Suprapubic skin (tissue), 4 donors: ENCODE results near the gene CEP83. TPM values are rescaled to one million over a fixed set of nuclear protein-coding genes. Genes with fewer than 3 reads are reported as not detected.

Experiments used
- DNase-seq, 2 donors: peaks; one replicate each; pipeline ENCODE4 v3.0.0-alpha.2; 2019; ENCODE audit warnings: low spot score in 2 of 2
- H3K27ac ChIP-seq: fragments of 200-600 bp; sonication (generic); one replicate; pipeline ENCODE4 v1.5.1; 2019
- H3K27me3 ChIP-seq: fragments of 200-600 bp; sonication (generic); one replicate; pipeline ENCODE4 v1.5.1; 2019
- H3K36me3 ChIP-seq: fragments of 200-600 bp; sonication (generic); one replicate; pipeline ENCODE4 v1.5.1; 2019
- H3K4me1 ChIP-seq: fragments of 200-600 bp; sonication (generic); one replicate; pipeline ENCODE4 v1.5.1; 2019
- H3K4me3 ChIP-seq: fragments of 200-600 bp; sonication (generic); one replicate; pipeline ENCODE4 v1.5.1; 2019; ENCODE audit warnings: mild to moderate bottlenecking
- H3K9me3 ChIP-seq: fragments of 200-600 bp; sonication (generic); one replicate; pipeline ENCODE4 v1.5.1; 2019
- CTCF ChIP-seq, 2 donors: fragments of 200-600 bp in 1 of 2; fragments of 450-650 bp in 1 of 2; sonication (generic) in 1 of 2; IDR thresholded peaks; one replicate each; pipeline ENCODE4 v1.5.1; 2016 to 2019; ENCODE audit warnings: antibody characterized with exemption in 2 of 2, mild to moderate bottlenecking in 1 of 2, moderate library complexity in 1 of 2
- EP300 ChIP-seq: sonication (generic); formaldehyde crosslinking; IDR thresholded peaks from one replicate; pipeline ENCODE4 v1.6.1; 2017; ENCODE audit warnings: antibody characterized with exemption
- POLR2A ChIP-seq, 2 donors: fragments of 450-650 bp; IDR thresholded peaks; one replicate each; pipeline ENCODE4 v1.6.1; 2017; ENCODE audit warnings: antibody characterized with exemption in 2 of 2, mild to moderate bottlenecking in 2 of 2, moderate library complexity in 2 of 2
- POLR2AphosphoS5 ChIP-seq, 3 donors: sonication (generic); formaldehyde crosslinking; IDR thresholded peaks; one replicate each; pipeline ENCODE4 v1.6.1; 2017; ENCODE audit warnings: antibody characterized with exemption in 3 of 3
- WGBS: methylation state at CpG from one replicate; pipeline ENCODE4 v1.1.5; 2018; 5-methylcytosine and 5-hydroxymethylcytosine counted together
- total RNA-seq, 4 donors: library from RNA; depleted of rRNA; stranded (reverse); fragments of >200 nt; gene quantifications; one replicate each; pipeline ENCODE4 v1.1.0, GENCODE V29; 2016

The CEP83 gene
- total RNA-seq, 4 donors from 2014 or later: 8.5 to 18.4 (median 12.6) TPM

- Histone ChIP-seq H3K4me1 (no peaks in the 10 kb centered on the region), H3K36me3 (peaks cover 14% of the 10 kb centered on the region), H3K27ac (no peak overlapping the region), H3K27me3 (no peaks in the 10 kb centered on the region), H3K4me3 (no peak overlapping the region), H3K9me3 (peaks cover 9% of the 10 kb centered on the region)
- TF ChIP-seq EP300: no peak
- TF ChIP-seq CTCF (IDR thresholded peaks at IDR 0.05): no peak
- TF ChIP-seq POLR2A (IDR thresholded peaks at IDR 0.05): no peak
- no peak for TF ChIP-seq POLR2AphosphoS5 (IDR thresholded peaks at IDR 0.05)
- DNase-seq: no peak
- 80% methylated on average over 1 of the region's 1 CpG for WGBS
These were observed 73.2 kb downstream of the CEP83 start for GRCh38 chr12:94386422-94386821.

- H3K4me1 ChIP-seq: no peaks in the 10 kb centered on the region
- peaks cover 9% of the 10 kb centered on the region for H3K9me3 ChIP-seq
- H3K4me3 ChIP-seq: no peak overlapping the region
- H3K36me3 ChIP-seq: peaks cover 9% of the 10 kb centered on the region
- no peak overlapping the region for H3K27ac ChIP-seq
- DNase-seq: no peak
- TF ChIP-seq CTCF (IDR thresholded peaks at IDR 0.05) (no peak), POLR2AphosphoS5 (IDR thresholded peaks at IDR 0.05) (no peak), POLR2A (IDR thresholded peaks at IDR 0.05) (no peak), EP300 (no peak)
- no peaks in the 10 kb centered on the region for H3K27me3 ChIP-seq
These were observed 75.6 kb downstream of the CEP83 start for GRCh38 chr12:94384030-94384429.

GRCh38 chr12:94380507-94380906, 79.2 kb downstream of the CEP83 start:
- Histone ChIP-seq H3K4me1 (no peaks in the 10 kb centered on the region), H3K27me3 (no peaks in the 10 kb centered on the region), H3K36me3 (peaks cover 13% of the 10 kb centered on the region), H3K27ac (no peak overlapping the region), H3K9me3 (peaks cover 9% of the 10 kb centered on the region), H3K4me3 (no peak overlapping the region)
- WGBS: 81% methylated on average over 2 of the region's 2 CpGs
- no peak for DNase-seq
- TF ChIP-seq CTCF (IDR thresholded peaks at IDR 0.05) (no peak), EP300 (no peak), POLR2AphosphoS5 (IDR thresholded peaks at IDR 0.05) (no peak), POLR2A (IDR thresholded peaks at IDR 0.05) (no peak)

GRCh38 chr12:94379479-94380113, 80.1 kb downstream of the CEP83 start:
- no peaks in the 10 kb centered on the region for H3K27me3 ChIP-seq
- peaks cover 5% of the 10 kb centered on the region for H3K36me3 ChIP-seq
- DNase-seq: no peak
- H3K9me3 ChIP-seq: peaks cover 9% of the 10 kb centered on the region
- no peak overlapping the region for H3K27ac ChIP-seq
- TF ChIP-seq EP300: no peak
- no peak overlapping the region for H3K4me3 ChIP-seq
- no peaks in the 10 kb centered on the region for H3K4me1 ChIP-seq
- 83% methylated on average over 3 of the region's 3 CpGs for whole genome bisulfite sequencing

- Histone ChIP-seq H3K4me1 (no peaks in the 10 kb centered on the region), H3K36me3 (peaks cover 4% of the 10 kb centered on the region), H3K27ac (no peak overlapping the region), H3K27me3 (no peaks in the 10 kb centered on the region), H3K4me3 (no peak overlapping the region), H3K9me3 (no peaks in the 10 kb centered on the region)
- DNase-seq: no peak
- 97% methylated on average over 2 of the region's 2 CpGs for WGBS
- no peak for TF ChIP-seq POLR2A (IDR thresholded peaks at IDR 0.05)
- TF ChIP-seq CTCF (IDR thresholded peaks at IDR 0.05): no peak
- no peak for TF ChIP-seq POLR2AphosphoS5 (IDR thresholded peaks at IDR 0.05)
These were observed 82.1 kb downstream of the CEP83 start for GRCh38 chr12:94377599-94377998.

GRCh38 chr12:94374124-94374523, 85.5 kb downstream of the CEP83 start:
- no peak overlapping the region for H3K4me3 ChIP-seq
- H3K27ac ChIP-seq: no peak overlapping the region
- H3K4me1 ChIP-seq: no peaks in the 10 kb centered on the region
- peaks cover 4% of the 10 kb centered on the region for H3K36me3 ChIP-seq
- no peak for DNase-seq
- H3K9me3 ChIP-seq: no peaks in the 10 kb centered on the region
- TF ChIP-seq POLR2A (IDR thresholded peaks at IDR 0.05) (no peak), EP300 (no peak), CTCF (IDR thresholded peaks at IDR 0.05) (no peak), POLR2AphosphoS5 (IDR thresholded peaks at IDR 0.05) (no peak)
- WGBS: 97% methylated on average over 2 of the region's 2 CpGs
- no peaks in the 10 kb centered on the region for H3K27me3 ChIP-seq
